Vagina (tissue), 2 donors: ENCODE results near the gene GSG1L. TPM values are rescaled to one million over a fixed set of nuclear protein-coding genes. Genes with fewer than 3 reads are reported as not detected.

Experiments used
- DNase-seq, 2 donors: peaks; one replicate each; pipeline ENCODE4 v3.0.0-alpha.2; 2017; ENCODE audit errors: extremely low spot score in 2 of 2
- H3K27ac ChIP-seq: fragments of 200-600 bp; sonication (generic); one replicate; pipeline ENCODE4 v1.5.1; 2019
- H3K27me3 ChIP-seq: fragments of 200-600 bp; sonication (generic); one replicate; pipeline ENCODE4 v1.5.1; 2019
- H3K36me3 ChIP-seq, 2 donors: fragments of 200-600 bp; sonication (generic); one replicate each; pipeline ENCODE4 v1.5.1; 2017 to 2019
- H3K4me1 ChIP-seq: fragments of 200-600 bp; sonication (generic); one replicate; pipeline ENCODE4 v1.5.1; 2019
- H3K4me3 ChIP-seq, 2 donors: fragments of 200-600 bp; sonication (generic); 1 replicate in 1 of 2; 2 replicates in 1 of 2; pipeline ENCODE4 v1.5.1; 2016 to 2019
- H3K9me3 ChIP-seq: fragments of 200-600 bp; sonication (generic); one replicate; pipeline ENCODE4 v1.5.1; 2019
- CTCF ChIP-seq, 3 experiments: fragments of 450-650 bp in 2 of 3; fragments of 200-600 bp in 1 of 3; sonication (generic) in 1 of 3; IDR thresholded peaks; one replicate each; pipeline ENCODE4 v1.5.1; 2017 to 2019; ENCODE audit warnings: antibody characterized with exemption in 3 of 3, mild to moderate bottlenecking in 2 of 3, moderate library complexity in 2 of 3
- POLR2A ChIP-seq, 2 donors: fragments of 450-650 bp; IDR thresholded peaks; one replicate each; pipeline ENCODE4 v1.6.1; 2017; ENCODE audit warnings: antibody characterized with exemption in 2 of 2, mild to moderate bottlenecking in 2 of 2, moderate library complexity in 2 of 2
- POLR2AphosphoS5 ChIP-seq, 2 donors: sonication (generic); formaldehyde crosslinking; IDR thresholded peaks; one replicate each; pipeline ENCODE4 v1.9.0; 2017; ENCODE audit warnings: antibody characterized with exemption in 2 of 2, mild to moderate bottlenecking in 2 of 2, low read depth in 1 of 2; ENCODE audit not compliant: insufficient read depth in 1 of 2
- intact Hi-C: fragments of 100-400 bp; cut with DNase I; formaldehyde crosslinking; loops from one replicate; pipeline ENCODE4 v1.15.1; 2023
- total RNA-seq: library from RNA; depleted of rRNA; stranded (reverse); fragments of >200 nt; gene quantifications from one replicate; pipeline ENCODE4 v1.2.3, GENCODE V29; 2016

The GSG1L gene
- total RNA-seq, 1 donor from 2014 or later = not detected

- intact Hi-C loops = no loop called here
- H3K4me1 ChIP-seq = no peaks in the 10 kb centered on the region
- no peak for DNase-seq
- H3K27me3 ChIP-seq = no peaks in the 10 kb centered on the region
- H3K9me3 ChIP-seq = no peaks in the 10 kb centered on the region
- no peak overlapping the region for H3K27ac ChIP-seq
- TF ChIP-seq POLR2A (IDR thresholded peaks at IDR 0.05) (no peak), CTCF (IDR thresholded peaks at IDR 0.05) (no peak), POLR2AphosphoS5 (IDR thresholded peaks at IDR 0.05; ENCODE audit: insufficient read depth in 1 of 2, low read depth in 1 of 2) (no peak)
- H3K36me3 ChIP-seq = no peaks in the 10 kb centered on the region
- no peak overlapping the region for H3K4me3 ChIP-seq
Observed at GRCh38 chr16:28025631-28026030, 37.9 kb downstream of the GSG1L start.

DNA sequence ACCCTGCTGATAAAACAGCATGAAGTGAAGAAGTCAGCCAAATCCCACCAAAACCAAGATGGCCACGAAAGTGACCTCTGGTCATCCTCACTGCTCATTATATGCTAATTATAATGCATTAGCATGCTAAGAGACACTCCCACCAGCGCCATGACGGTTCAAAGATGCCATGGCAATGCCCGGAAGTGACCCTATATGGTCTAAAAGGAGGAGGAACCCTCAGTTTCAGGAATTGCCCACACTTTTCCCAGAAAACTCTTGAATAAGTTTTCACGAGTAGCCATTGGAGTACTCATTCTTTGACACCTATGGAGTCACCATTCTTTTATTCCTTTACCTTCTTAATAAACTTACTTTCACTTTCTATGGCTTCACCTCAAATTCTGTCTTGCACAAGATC, 44.3 kb downstream of the GSG1L start:
- Histone ChIP-seq H3K27me3 (no peaks in the 10 kb centered on the region), H3K27ac (no peak overlapping the region), H3K4me1 (no peaks in the 10 kb centered on the region), H3K36me3 (no peaks in the 10 kb centered on the region), H3K4me3 (no peak overlapping the region), H3K9me3 (no peaks in the 10 kb centered on the region)
- DNase-seq = no peak
- no peak for TF ChIP-seq CTCF (IDR thresholded peaks at IDR 0.05)
- TF ChIP-seq POLR2AphosphoS5 (IDR thresholded peaks at IDR 0.05; ENCODE audit: insufficient read depth in 1 of 2, low read depth in 1 of 2) = no peak
- TF ChIP-seq POLR2A (IDR thresholded peaks at IDR 0.05) = no peak
- intact Hi-C loops = no loop called here

- Histone ChIP-seq H3K9me3 (no peaks in the 10 kb centered on the region), H3K27ac (no peak overlapping the region), H3K27me3 (no peaks in the 10 kb centered on the region), H3K4me1 (no peaks in the 10 kb centered on the region), H3K36me3 (no peaks in the 10 kb centered on the region), H3K4me3 (no peak overlapping the region)
- TF ChIP-seq POLR2A (IDR thresholded peaks at IDR 0.05) = no peak
- no peak for TF ChIP-seq POLR2AphosphoS5 (IDR thresholded peaks at IDR 0.05; ENCODE audit: insufficient read depth in 1 of 2, low read depth in 1 of 2)
- no peak for TF ChIP-seq CTCF (IDR thresholded peaks at IDR 0.05)
- no peak for DNase-seq
- intact Hi-C loops = no loop called here
Observed at GRCh38 chr16:28014851-28015250, 48.7 kb downstream of the GSG1L start.

DNA sequence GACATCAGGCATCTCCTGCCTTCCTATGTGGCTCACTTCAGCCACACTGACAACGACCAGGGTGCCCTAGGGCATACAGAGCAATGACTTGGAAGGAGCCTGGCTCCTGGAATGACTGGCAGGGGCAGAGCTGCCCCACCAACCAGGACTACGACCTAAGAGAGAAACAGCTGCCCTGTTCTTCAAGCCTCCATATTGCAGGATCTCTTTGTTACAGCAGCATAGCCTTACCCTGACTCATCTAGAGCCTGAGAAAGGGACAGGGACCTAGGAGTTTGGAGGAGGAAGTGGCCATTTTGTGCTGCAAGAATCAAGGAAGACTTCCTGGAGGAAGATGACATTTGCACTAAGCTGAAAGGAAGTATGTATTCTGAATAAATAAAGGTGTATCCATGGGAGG, 49.6 kb downstream of the GSG1L start:
- Histone ChIP-seq H3K36me3 (no peaks in the 10 kb centered on the region), H3K4me1 (no peaks in the 10 kb centered on the region), H3K4me3 (no peak overlapping the region), H3K27ac (no peak overlapping the region), H3K27me3 (no peaks in the 10 kb centered on the region), H3K9me3 (no peaks in the 10 kb centered on the region)
- no peak for DNase-seq
- TF ChIP-seq POLR2AphosphoS5 (IDR thresholded peaks at IDR 0.05; ENCODE audit: insufficient read depth in 1 of 2, low read depth in 1 of 2) = no peak
- no peak for TF ChIP-seq CTCF (IDR thresholded peaks at IDR 0.05)
- no peak for TF ChIP-seq POLR2A (IDR thresholded peaks at IDR 0.05)
- intact Hi-C loops = no loop called here

DNA sequence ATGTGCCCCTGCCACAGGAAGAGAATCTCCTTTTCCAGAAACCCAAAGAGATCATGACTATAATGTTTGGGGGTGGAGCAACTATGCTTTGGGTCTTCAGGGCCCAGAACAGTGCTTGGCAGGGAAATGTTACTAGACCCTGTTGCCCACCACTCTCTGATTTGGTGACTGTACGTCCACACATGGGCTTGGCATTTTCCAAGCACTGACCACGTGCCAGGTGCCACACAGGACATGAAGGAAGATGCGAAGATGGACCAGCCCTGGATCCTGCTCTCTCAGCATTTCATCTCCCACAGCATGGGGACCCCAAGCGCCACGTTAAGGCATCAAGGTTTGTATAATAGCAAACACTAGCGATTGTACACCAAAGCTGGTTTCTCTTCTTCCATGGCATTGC, 50.1 kb downstream of the GSG1L start:
- TF ChIP-seq CTCF (IDR thresholded peaks at IDR 0.05) (no peak), POLR2AphosphoS5 (IDR thresholded peaks at IDR 0.05; ENCODE audit: insufficient read depth in 1 of 2, low read depth in 1 of 2) (no peak), POLR2A (IDR thresholded peaks at IDR 0.05) (no peak)
- Histone ChIP-seq H3K27me3 (no peaks in the 10 kb centered on the region), H3K36me3 (no peaks in the 10 kb centered on the region), H3K9me3 (no peaks in the 10 kb centered on the region), H3K27ac (no peak overlapping the region), H3K4me1 (no peaks in the 10 kb centered on the region), H3K4me3 (no peak overlapping the region)
- DNase-seq = no peak
- intact Hi-C loops = no loop called here
